HG03039 (cell line): ENCODE data around the gene CBARP.
"Not testable (repeated sequence)": the region's sequence is repeated elsewhere in the genome, so short reads cannot be mapped to it uniquely, and the experiment has no call there.

ENCODE experiments used
- ATAC-seq: cut with Tn5 transposase; IDR thresholded peaks from one replicate; pipeline ENCODE4 v1.9.1; 2021; ENCODE audit warnings: mild to moderate bottlenecking, moderate library complexity; ENCODE audit not compliant: unreplicated experiment

The CBARP gene

DNA sequence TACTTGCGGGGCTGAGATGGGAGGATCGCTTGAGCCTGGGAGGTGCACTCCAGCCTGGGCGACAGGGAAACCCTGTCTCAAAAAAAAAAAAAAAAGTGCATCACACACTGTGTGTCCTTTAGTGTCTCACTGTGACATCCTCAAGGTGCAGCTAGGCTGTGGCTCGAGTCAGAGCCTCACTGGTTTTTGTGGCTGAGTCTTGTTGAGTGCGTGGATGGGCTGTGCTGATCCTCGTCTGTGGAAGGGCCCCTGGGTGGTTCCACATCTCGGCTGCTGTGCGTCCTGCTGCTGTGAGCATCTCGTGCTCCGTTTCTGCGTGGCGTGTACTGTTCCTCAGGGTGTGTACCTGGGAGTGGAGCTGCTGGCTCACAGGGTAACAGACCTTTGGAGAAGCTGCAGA lies 21.0 kb downstream of the CBARP start:
- ATAC-seq, result no peak

DNA sequence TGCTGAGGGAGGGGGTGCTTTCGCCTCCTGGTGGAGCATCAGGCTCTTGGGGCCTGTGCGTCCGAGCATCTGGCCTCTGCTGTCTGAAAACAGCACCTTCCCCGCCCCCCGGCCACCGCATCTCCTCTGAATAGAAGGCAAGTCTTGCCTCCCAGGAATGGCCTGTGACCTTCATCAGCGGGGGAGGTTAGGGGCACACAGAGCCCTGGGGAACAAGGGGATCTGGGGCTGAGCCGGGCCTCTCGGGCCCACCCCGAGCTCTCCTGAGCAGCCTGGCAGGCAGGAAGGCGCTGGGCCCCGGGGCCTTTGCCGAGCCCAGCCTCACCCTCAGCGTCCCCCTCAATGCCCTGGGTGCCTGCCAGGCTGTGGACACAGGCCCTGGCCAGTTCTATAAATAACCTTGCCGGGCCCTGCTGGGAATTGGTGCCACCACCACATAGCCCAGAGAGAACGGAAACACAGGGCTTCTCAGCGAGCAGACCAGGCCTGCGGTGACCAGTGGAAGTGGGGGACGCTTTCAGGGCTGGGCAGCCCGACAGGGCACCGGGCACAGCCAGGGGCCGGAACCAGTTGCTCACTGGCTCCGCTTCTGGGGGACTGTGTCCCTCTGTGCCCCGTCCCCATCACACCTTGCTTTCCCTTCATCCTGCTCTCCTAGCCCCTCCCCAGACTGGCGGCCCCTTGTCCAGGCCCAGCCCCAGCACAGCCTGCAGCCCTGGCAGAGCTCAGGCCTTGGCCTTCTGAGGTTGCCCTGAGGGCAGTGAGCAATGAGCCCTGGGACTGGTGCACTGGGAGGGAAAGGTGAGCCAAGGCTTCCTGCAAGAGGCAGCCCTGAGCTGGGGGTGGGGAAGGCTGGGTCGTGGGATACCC lies 22.7 kb downstream of the CBARP start:
- ATAC-seq, result no peak

DNA sequence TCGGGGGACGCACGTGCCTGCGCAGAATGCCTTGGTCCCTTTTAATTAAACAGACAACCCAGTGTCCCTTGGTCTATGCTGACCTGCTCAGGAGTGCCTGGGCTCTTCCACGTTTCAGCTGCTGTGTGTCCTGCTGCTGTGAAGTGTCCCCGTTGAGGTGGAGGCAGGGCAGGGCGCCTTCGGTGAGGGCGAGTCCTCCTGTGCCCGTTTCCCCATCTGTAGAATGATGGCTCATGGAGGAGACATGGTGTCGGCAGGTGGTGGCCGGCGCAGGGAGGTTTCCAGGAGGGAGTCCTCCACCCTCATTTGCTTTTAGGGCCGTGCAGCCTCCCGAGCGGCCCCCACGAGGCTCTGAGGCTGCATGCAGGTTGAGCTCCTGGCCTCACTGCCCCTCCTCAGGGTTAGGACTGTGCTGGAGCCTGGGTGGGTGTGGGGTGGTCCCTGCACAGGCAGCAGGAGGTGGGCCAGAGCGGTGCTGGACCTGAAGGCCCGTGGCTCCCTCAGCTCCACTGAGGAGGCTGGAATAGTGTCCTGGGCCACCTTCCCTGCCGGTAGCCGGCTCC lies 23.4 kb downstream of the CBARP start:
- no peak for ATAC-seq

- ATAC-seq, result no peak
Observed at GRCh38 chr19:1213391-1214286, 24.2 kb downstream of the CBARP start.

DNA sequence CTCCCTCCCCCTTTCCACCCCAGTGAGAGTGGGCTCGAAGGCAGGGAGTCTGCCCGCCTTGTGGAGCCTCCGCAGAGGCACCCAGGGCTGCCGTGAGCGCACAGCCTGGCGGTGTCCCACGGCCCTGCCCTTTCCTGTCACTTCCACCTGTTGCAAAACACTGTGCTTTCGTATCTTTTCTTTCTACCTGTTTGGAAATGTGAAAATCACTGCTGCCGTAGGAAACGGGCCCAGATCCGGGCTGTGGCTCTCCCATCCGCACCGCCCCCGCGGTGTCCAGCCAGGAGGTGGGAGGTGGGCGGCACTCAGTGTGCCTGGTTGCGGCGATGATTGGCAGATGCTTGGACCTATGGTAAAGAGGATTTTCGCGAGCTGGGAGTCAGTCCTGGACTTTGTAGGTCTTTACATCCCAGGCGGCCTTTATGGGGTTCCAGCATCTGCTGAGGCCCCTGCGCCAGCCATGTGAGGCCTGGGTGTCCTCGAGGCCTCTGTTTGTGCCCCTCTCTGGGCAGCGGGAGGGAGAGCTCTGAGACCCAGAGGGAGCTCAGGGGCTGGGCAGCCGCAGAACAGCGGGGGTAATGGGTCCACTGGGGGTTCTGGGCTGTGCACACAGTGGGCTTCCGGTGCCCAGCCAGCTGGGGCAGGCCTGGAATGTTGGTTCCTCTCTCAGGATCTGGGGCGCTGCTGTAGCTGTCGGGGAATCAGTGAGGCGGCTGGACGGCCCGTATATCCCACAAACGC lies 26.1 kb downstream of the CBARP start:
- ATAC-seq, result no peak

GRCh38 chr19:1210227-1210538 lies 27.6 kb downstream of the CBARP start:
- no peak for ATAC-seq

GRCh38 chr19:1208830-1209229 lies 29.0 kb downstream of the CBARP start:
- not testable (repeated sequence) for ATAC-seq

- no peak for ATAC-seq
Observed at GRCh38 chr19:1206864-1207450, 30.8 kb downstream of the CBARP start.

DNA sequence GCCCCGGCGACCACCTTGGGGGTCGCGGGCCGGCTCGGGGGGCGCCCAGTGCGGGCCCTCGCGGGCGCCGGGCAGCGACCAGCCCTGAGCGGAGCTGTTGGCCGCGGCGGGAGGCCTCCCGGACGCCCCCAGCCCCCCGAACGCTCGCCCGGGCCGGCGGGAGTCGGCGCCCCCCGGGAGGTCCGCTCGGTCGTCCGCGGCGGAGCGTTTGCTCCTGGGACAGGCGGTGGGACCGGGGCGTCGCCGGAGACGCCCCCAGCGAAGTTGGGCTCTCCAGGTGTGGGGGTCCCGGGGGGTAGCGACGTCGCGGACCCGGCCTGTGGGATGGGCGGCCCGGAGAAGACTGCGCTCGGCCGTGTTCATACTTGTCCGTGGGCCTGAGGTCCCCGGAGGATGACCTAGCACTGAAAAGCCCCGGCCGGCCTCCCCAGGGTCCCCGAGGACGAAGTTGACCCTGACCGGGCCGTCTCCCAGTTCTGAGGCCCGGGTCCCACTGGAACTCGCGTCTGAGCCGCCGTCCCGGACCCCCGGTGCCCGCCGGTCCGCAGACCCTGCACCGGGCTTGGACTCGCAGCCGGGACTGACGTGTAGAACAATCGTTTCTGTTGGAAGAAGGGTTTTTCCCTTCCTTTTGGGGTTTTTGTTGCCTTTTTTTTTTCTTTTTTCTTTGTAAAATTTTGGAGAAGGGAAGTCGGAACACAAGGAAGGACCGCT lies 31.5 kb downstream of the CBARP start:
- ATAC-seq, result no peak

DNA sequence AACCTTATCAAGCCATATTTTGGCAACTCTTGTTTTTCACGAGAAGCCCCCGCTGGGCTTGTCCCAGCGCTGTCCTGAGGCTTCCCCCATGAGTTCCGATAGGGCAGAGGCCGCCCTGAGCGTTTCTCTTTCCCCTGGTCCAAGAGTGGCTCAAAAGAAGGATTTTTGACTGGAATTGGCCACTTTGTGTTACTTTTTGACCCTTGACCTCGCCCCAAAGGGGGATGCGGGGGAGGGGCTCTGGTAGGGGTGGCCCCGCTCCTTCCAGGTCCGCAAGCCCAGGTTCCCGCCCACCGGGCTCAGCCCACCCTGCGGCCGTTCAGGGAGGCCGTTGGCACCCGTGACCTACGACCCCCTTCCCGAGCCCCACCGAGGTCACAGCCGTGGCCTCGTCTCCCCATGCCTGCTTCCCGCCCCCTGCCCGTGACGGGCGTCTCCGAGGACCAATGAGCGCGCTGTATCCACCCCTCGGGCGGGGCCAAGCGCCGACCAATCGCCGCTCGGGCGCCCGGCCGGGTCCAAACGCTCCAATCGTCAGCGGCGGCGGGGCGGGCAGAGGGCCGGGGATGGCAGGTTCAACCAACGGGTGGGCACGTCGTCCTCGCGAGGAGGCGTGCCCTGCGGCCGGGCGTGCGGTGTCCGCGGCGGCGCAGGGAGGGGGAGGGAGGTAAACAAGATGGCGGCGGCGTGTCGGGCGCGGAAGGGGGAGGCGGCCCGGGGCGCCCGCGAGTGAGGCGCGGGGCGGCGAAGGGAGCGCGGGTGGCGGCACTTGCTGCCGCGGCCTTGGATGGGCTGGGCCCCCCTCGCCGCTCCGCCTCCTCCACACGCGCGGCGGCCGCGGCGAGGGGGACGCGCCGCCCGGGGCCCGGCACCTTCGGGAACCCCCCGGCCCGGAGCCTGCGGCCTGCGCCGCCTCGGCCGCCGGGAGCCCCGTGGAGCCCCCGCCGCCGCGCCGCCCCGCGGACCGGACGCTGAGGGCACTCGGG lies 32.4 kb downstream of the CBARP start, which contains the start of gene STK11:
TSS of gene STK11 (plus strand) at position 665 of the 986 bp plus-strand sequence. CDS start 1,136 bp downstream, outside the sequence.
- peak; percentile 88 for ATAC-seq

DNA sequence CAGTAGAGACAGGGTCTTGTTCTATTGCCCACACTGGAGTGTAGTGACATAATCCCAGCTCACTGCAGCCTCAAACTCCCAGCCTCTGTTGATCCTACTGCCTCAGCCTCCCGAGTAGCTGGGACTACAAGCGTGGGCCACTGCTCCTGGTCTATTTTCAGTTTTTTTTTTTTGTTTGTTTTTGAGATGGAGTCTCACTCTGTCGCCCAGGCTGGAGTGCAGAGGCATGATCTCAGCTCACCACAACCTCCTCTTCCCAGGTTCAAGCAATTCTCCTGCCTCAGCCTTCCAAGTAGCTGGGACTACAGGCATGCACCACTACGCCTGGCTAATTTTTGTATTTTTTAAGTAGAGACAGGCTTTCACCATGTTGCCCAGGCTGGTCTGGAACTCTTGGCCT lies 37.2 kb downstream of the CBARP start:
- not testable (repeated sequence) for ATAC-seq

- no peak for ATAC-seq
Observed at GRCh38 chr19:1199531-1199930, 38.3 kb downstream of the CBARP start.

DNA sequence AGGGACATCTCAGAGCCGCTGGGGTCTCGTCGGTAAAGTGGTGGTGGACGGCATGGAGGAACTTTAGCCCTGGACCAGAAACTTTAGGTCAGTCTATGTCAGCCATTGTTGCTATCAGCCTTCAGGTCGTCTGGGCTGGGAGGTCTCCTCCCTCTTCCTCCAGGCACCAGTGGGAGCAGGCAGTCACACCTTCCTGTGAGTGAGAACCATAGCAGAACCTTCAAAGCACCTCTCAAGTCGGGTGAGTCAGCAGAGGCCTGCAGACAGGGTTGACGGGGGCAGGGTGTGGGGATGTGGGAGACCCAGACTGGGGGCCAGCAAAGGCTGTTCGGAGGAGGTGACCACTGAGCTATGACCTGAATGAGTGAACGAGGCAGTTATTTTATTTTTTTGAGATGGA lies 48.4 kb downstream of the CBARP start:
- no peak for ATAC-seq

DNA sequence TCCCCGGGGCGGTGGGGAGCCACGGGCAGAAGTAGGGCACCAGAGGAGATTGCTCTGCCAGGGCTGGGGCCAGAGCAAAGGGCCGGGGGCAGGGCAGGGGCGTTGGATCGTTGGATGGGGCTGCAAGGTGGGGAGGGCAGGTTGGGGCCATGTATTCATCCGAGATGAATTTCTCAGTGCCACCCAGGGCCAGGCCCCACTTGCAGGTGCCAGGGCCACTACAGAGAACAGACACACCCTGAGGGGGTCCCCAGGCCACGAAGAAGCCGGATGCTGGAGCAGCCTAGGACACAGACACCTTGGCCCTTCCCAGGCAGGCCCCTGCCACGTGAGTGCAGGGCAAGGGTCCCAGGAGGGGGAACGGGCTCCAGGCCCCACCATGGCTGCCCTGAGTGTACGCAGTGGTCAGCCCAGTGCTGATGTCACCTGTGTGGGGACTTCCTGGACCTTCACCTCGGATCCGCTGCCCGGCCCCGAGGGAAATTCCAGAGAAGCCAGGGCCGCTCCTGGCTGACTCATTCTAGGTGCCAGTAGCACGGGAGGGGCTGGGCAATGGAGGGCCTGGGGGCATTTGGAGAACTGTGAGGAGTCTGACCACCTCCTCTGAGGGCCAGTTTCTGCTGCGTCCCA lies 54.1 kb downstream of the CBARP start:
- ATAC-seq, result no peak

DNA sequence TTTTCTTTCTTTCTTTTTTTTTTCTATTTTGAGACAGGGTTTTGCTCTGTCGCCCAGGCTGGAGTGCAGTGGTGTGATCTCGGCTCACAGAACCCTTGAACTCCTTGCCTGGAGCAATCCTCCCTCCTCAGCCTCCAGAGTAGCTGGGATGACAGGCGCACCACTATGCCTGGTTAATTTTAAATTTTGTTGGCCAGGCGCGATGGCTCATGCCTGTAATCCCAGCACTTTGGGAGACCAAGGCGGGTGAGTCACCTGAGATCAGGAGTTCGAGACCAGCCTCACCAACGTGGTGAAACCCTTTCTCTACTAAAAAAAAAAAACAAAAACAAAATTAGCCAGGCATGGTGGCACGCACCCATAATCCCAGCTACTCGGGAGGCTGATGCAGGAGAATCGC lies 55.1 kb downstream of the CBARP start:
- ATAC-seq, result no peak

GRCh38 chr19:1182068-1182467 lies 55.7 kb downstream of the CBARP start:
- no peak for ATAC-seq

DNA sequence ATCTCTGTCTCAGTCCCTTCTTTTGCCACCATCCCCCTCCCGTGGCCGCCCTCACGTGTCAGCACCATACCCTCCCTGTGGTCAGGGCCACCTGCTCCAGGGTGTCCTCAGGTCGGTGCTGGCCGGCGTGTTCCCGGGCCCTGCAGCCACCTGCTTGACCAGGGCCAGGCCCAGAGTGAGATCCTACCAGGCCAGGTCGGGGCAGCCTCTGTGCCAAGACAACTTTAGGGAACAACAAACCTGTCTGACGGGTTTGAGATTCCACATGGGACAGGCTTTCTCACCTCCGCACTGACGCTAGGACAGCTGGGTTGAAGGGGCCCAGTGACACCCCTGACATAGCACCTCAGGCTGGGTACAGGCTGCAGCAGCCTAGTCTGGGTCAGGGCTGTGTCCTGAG lies 56.2 kb downstream of the CBARP start:
- no peak for ATAC-seq
